ENCODE data around the gene FBXO28. TPM values are rescaled to one million over a fixed set of nuclear protein-coding genes. Genes with fewer than 3 reads are reported as not detected.

Gene FBXO28
- total RNA-seq, 4 donors from 2014 or later, result 58.0 to 84.1 (median 67.2) TPM

DNA sequence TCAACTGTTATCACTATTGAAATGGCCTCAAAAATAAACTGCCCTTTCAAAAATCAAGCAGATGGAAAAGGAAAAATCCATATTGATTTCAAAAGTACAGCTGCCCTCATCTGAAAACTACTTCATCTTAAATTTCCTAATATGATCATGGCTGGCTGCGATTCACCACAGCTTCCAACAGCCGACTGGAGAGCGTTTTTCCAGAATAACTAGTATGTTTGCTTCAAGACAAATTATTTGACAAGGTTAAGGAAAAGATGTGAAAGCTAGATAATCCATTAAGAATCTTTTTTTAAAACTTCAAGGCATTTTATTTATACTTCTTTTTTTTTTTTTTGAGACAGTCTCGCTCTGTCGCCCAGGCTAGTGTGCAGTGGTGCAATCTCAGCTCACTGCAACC, 65.0 kb downstream of the FBXO28 start:
- WGBS, 2 donors, result 61 to 63% methylated on average over 5 of the region's 5 CpGs
- intact Hi-C loops (cut with DNase I; ENCODE audit: low total_unique reads), result no loop called here
- no peak overlapping the region for H3K4me3 ChIP-seq (ENCODE audit: low read depth, poor library complexity, severe bottlenecking)
- TF ChIP-seq, protein P1, sequence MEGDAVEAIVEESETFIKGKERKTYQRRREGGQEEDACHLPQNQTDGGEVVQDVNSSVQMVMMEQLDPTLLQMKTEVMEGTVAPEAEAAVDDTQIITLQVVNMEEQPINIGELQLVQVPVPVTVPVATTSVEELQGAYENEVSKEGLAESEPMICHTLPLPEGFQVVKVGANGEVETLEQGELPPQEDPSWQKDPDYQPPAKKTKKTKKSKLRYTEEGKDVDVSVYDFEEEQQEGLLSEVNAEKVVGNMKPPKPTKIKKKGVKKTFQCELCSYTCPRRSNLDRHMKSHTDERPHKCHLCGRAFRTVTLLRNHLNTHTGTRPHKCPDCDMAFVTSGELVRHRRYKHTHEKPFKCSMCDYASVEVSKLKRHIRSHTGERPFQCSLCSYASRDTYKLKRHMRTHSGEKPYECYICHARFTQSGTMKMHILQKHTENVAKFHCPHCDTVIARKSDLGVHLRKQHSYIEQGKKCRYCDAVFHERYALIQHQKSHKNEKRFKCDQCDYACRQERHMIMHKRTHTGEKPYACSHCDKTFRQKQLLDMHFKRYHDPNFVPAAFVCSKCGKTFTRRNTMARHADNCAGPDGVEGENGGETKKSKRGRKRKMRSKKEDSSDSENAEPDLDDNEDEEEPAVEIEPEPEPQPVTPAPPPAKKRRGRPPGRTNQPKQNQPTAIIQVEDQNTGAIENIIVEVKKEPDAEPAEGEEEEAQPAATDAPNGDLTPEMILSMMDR (IDR thresholded peaks at IDR 0.05), result no peak
- no peak for TF ChIP-seq POLR2A (IDR thresholded peaks at IDR 0.05)
- peak in 1 of 2 donors; percentile 29 for DNase-seq (ENCODE audit: low spot score in 2 of 2)

GRCh38 chr1:224180783-224181452, 67.0 kb downstream of the FBXO28 start:
- TF ChIP-seq, protein P1 (IDR thresholded peaks at IDR 0.05), result no peak
- no peak for TF ChIP-seq POLR2A (IDR thresholded peaks at IDR 0.05)
- DNase-seq (ENCODE audit: low spot score in 2 of 2), result peak; percentile 48 to 81
- WGBS, 2 donors, result 54 to 61% methylated on average over 11 of the region's 11 CpGs
- no peak overlapping the region for H3K4me3 ChIP-seq (ENCODE audit: low read depth, poor library complexity, severe bottlenecking)
- intact Hi-C loops (cut with DNase I; ENCODE audit: low total_unique reads), result no loop called here

- DNase-seq (ENCODE audit: low spot score in 2 of 2), result peak in 1 of 2 donors; percentile 20
- intact Hi-C loops (cut with DNase I; ENCODE audit: low total_unique reads), result no loop called here
- no peak overlapping the region for H3K4me3 ChIP-seq (ENCODE audit: low read depth, poor library complexity, severe bottlenecking)
- TF ChIP-seq POLR2A (IDR thresholded peaks at IDR 0.05), result no peak
- TF ChIP-seq, protein P1 (IDR thresholded peaks at IDR 0.05), result no peak
- 67 to 69% methylated on average over 4 of the region's 4 CpGs for WGBS, 2 donors
These were observed 67.5 kb downstream of the FBXO28 start for GRCh38 chr1:224181453-224181810.

- 33 to 52% methylated on average over 22 of the region's 22 CpGs for WGBS, 2 donors
- DNase-seq (ENCODE audit: low spot score in 2 of 2), result peak in 1 of 2 donors; percentile 80
- intact Hi-C loops (cut with DNase I; ENCODE audit: low total_unique reads), result no loop called here
- TF ChIP-seq, protein P1 (IDR thresholded peaks at IDR 0.05), result no peak
- no peak for TF ChIP-seq POLR2A (IDR thresholded peaks at IDR 0.05)
- H3K4me3 ChIP-seq (ENCODE audit: low read depth, poor library complexity, severe bottlenecking), result peak overlapping the region; percentile 86
These were observed 68.3 kb downstream of the FBXO28 start for GRCh38 chr1:224182057-224182865.

DNA sequence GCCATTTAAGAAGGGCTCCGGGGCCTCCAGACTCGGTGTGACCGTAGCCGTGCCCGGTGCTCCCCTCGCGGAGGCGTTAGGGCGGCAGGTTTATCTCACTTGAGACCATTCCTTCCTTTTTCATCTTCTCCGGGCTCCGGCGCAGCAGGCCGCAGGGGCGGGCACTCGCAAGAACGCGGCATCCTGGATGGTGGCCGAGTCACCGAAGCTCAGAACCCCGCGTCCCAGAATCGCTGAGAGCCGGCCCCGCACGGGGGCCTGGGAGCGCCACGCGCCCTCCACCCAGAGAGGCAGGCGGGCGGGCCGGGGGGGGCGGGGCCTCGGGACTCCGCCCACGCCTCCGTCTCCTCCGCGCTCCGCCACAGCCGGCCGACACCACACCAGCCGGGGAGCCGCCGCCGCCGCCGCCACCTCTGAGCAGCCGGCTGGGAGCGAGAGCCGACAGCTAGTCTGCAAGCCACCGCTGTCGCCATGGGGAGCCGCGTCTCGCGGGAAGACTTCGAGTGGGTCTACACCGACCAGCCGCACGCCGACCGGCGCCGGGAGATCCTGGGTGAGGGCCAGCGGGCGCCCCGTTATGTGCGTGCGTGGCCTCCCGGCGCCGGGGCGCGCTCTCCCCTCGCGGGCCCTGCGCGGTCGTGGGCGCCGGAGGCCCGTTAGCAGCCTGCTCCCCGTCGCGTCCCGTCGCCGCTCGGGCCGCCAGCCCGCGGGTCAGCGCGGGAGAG, 69.1 kb downstream of the FBXO28 start, which contains the start of gene DEGS1:
Gene DEGS1 (plus strand): TSS at position 375 of the 725 bp plus-strand sequence. CDS start 97 bp downstream, at position 472.
- DNase-seq (ENCODE audit: low spot score in 2 of 2), result peak; percentile 66 to 96
- TF ChIP-seq POLR2A (IDR thresholded peaks at IDR 0.05), result peak in 1 of 2 donors; percentile 79
- TF ChIP-seq, protein P1 (IDR thresholded peaks at IDR 0.05), result no peak
- H3K4me3 ChIP-seq (ENCODE audit: low read depth, poor library complexity, severe bottlenecking), result peak within 1 kb of the TSS; percentile 86
- 1 to 2% methylated on average over 32 to 34 of the region's 94 CpGs for WGBS, 2 donors
- intact Hi-C loops (cut with DNase I; ENCODE audit: low total_unique reads), result no loop called here
